NCI-H187 treated with DMSO at 0.1 percent for 48 hours (cell line): ENCODE data around the gene SMO.
"Not testable (repeated sequence)": the region's sequence is repeated elsewhere in the genome, so short reads cannot be mapped to it uniquely, and the experiment has no call there.

Source experiments
- DNase-seq: peaks from one replicate; lab custom pipeline; 2025; lab: John Stamatoyannopoulos, UW

SMO gene

DNA sequence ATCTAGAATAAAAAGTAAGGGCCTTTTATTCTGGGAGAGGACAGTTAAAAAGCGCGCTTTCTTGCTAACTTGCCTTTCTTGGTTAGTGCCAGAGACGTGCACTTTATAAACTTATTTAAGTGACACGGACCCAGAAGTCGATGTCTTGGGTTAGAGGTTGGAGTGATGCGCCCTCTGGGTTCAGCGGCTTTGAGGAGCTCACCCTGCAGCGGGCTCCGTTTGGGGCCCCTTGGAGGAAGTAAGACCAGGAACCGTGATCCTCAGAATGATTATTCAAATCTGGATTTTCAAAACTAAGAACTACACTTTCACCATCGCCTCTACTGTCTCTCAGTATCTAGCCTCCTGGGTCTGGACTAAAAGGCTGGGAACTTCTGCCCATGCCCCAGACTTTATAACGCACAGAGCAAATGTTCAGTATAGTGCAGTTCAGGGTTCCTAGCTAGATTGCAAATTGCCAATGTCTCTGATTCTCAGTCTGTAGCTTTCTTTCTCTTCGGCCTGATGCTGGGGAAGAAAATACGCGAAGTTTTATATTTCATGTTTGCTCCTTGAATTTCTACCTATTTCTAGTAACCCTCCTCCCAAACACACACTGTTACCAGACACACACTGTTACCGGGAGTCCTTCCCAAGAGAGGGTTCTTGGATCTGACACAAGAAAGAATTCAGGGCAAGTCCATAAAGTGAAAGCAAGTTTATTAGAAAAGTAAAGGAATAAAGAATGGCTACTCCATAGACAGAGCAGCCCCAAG lies 18.6 kb upstream of the SMO start:
- DNase-seq: no peak

DNA sequence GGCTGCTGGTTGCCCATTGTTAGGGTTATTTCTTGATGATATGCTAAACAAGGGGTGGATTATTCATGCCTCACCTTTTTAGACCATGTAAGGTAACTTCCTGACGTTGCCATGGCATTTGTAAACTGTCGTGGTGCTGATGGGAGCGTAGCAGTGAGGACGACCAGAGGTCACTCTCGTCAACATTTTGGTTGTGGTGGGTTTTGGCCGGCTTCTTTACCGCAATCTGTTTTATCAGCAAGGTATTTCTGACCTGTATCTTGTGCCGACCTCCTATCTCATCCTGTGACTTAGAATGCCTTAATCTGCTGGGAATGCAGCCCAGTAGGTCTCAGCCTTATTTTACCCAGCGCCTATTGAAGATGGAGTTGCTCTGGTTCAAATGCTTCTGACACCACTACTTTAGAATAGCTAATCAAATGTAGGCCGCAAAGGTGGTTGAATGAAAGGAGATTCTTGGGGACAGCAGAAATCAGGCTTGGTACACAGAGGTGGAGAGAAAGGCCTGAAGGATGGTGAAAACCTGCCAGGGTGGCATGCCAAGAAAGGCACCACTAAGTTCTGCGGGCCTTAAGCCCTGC lies 17.9 kb upstream of the SMO start:
- no peak for DNase-seq

DNA sequence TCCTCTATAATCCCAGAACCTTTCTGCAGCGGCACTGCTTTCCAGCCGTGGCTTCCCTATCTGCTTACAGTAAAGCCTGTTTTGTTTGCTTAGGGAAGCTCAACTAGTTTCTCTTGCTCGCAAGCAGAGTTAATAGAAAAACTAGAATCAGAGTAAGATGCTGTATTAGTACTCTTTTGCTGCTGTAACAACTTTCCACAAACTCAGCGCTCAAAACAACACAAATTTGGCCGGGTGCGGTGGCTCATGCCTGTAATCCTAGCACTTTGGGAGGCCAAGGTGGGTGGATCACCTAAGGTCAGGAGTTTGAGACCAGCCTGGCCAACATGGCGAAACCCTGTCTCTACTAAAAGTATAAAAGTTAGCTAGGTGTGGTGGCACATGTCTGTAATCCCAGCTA lies 14.6 kb upstream of the SMO start:
- DNase-seq: not testable (repeated sequence)

DNA sequence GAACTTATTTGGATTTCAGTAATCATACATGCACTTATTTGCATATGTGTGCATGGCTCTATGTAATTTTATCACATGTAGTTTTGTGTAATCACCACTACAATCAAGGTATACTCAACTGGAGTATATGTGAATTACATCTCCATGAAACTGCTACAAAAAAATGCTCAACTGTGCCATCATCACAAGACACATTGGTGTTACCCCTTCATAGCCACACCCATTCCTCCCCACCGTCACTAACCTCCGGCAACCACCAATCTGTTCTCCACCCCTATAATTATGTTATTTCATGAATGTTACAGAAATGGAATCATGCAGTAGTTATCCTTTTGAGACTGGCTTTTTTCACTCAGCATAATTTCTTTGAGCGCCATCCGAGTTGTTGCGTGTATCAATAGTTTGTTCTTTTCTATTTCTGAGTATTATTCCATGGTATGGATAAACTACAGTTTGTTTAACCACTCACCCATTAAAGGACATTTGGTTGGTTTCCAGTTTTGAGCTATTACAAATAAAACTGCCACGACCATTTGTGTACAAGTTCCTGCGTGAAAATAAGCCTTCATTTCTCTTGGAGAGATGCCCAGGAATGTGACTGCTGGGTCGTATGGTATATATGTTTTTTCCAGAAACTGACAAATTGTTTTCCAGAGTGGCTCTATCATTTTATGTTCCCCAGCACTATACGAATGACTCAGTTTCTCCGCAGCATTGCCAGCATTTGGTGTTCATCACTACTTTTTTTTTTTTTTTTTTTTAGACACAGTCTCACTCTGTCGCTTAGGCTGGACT lies 11.3 kb upstream of the SMO start:
- no peak for DNase-seq

DNA sequence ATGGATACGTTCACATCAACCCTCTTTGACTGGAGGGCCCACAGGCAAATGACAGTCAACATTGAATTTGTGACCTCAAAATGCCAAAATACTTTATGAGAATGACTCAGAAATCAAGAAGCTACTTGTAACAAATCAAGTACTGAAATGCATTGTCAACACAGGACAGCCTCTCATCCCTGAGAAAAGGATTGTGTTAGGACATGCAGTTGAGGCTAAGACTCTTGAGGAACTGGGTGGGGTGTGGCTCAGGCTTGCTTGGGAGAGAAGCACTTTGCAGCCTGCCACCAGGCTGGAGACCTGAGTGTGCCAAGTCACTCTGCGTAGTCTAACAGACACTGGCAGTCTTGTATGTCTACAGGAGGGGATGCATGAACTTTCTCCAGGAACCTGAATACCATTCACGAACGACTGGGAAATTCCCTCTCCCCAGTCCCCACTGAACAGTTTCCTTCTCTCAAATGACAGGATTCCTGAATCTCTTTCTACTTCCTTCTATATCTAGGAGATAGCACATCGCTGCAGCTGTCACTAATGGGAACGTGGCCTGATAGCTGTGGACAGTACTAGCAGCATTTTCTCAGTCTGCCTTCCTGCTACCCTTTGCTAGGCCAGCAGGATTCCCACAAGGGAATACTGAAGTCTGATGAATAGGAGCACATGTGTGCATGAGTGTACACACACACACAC lies 3.3 kb upstream of the SMO start:
- no peak for DNase-seq

DNA sequence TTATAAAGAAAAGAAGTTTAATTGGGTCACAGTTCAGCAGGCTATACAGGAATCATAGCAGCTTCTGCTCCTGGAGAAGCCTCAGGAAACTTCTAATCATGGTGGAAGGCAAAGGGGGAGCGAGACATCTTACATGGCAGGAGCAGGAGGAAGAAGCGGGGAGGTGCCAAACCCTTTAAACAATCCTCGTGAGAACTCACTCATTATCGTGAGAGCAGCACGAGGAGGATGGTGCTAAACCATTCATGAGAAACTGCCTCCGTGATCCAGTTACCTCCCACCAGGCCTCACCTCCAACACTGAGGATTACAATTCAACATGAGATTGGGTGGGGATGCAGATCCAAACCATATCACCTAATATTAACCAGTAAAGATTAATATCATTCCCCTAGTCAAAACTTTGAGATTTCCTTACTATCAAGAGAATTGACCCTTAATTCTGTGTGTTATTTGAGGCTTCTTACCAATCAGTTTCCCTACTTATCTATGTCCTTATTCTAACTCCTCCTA lies 1.6 kb upstream of the SMO start:
- DNase-seq: no peak

DNA sequence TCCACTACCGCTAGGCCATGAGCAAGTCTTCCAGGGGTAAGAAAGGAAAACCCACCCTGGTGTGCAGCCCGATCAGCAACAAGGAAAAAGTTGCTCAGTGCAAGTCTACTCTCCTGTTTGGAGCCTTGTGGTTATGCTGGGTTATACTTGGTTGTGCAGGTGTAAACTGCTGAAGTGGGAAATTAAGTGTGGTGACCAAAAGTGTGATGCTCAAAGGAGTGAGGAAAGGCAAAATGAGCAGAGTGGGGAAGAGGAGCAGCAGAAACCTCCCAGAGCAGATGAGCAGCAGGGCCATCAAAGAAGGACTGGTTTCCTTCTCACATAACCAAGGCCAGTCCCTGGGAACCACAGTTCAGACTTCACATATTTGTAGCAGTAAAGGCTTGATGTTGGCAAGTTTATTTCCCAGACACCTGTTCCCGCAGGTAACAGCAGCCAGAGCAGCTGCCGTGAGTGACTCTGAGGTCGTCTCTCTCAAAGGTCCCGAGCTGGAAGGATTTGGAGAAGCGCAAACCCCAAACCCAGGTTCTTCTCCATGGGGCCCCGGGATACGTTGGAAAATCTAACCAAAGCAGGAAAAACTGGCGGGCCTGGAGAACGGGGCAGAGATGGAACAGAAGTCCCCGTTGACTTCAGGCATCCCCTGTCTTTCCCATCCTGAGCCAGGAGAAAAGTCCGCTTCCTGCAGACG lies 607 bp upstream of the SMO start:
- DNase-seq: no peak

DNA sequence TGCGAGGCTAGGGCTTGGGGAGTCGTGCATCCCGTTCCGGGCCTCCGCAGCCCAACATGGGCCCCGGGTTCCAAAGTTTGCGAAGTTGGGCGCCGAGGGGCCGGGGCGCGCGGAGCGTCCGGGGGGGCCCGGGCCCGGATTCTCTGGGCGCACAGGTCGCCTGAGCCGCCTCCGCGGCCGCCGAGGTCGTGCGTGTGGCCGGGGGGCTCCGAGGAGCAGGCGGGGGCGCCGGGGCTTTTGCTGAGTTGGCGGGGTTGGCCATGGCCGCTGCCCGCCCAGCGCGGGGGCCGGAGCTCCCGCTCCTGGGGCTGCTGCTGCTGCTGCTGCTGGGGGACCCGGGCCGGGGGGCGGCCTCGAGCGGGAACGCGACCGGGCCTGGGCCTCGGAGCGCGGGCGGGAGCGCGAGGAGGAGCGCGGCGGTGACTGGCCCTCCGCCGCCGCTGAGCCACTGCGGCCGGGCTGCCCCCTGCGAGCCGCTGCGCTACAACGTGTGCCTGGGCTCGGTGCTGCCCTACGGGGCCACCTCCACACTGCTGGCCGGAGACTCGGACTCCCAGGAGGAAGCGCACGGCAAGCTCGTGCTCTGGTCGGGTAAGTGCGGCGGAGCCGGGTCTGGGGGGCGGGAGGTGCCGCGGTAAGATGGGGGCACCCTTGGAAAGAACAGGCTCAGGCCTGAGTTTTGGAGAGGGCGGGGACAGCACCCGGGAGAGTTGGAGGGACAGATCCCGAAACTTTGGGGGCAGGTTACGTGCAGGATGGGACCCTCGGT lies 643 bp downstream of the SMO start:
- no peak for DNase-seq

DNA sequence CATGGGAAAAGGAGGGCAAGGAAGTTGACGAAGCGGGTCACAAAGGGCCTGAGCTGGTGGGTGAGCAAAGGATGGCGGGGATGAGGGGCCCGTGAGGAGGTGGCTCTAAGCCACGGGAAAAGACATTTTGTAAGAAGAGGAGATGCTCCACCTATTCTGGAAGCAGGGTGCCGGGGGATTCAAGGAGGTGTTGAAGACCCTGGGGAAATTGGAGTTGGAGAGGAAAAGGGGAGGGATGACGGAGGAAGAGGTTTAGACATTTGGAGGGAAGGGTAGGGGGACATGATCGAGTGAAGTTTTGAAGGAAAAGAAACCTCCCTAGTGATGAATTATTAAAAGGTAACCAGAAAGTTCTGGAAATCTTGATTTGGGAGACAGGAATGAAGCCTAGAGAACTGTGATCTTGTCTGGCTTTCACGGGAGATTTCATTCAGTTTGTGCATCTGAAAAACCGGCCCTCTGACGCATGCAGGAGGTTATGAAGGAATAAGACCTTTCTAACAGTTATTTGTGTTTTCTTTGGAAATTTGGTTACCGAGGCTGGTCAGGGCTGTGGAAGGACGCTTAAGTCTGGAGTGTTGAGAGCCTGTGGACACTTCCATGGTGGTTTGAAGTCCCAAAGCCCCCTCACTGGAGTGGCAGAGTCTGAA lies 1.4 kb downstream of the SMO start:
- DNase-seq: no peak

DNA sequence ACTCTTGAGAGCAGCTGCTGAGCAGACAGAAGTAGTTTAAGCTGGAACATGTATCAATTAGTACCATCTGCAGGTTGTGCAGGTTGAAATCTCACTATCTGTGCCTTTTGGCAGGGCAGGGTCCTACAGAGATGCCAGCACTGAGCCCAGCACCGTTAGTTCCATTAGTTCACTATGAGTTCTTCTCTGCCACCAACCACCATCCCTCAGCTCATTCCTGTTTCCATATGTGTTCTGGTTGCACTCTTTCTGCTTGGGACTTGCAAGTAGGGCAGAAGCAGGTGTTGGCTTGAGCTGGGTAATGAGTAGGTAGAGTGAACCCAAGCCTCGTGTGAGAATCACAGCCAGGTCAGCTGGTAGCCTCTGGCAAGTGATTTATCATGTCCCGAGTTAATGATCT lies 2.8 kb downstream of the SMO start:
- DNase-seq: no peak

DNA sequence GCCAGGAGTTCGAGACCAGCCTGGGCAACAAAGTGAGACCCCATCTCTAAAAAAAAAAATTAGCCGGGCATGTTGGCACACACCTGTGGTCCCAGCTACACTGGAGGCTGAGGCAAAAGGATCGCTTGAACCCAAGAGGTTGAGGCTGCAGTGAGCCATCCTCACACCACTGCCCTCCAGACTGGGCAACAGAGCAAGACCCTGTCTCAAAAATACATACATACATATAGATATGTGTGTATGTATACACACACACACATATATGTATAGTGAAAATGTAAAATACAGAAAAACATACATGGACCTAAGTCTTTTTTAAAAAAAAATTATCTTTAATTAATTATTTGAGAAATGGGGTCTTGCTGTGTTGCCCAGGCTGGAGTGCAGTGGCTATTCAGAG lies 5.5 kb downstream of the SMO start:
- DNase-seq: no peak

DNA sequence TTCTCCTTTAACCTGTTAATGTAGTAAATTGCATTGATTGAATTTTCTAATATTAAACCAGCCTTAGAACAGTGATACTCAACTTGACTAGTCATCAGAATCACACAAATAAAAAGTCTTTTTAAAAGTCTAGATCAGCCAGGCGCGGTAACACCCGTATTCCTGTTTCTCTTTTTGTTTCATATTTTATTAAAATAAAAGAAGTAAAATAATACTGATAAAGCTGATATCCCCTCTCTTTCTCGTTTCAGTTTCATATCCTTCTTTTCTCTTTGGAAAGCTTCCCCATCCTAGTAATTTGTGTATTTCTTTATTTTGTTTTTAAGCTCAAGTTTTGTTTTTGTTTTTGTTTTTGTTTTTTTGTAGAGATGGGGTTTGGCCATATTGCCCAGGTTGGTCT lies 9.3 kb downstream of the SMO start:
- no peak for DNase-seq

DNA sequence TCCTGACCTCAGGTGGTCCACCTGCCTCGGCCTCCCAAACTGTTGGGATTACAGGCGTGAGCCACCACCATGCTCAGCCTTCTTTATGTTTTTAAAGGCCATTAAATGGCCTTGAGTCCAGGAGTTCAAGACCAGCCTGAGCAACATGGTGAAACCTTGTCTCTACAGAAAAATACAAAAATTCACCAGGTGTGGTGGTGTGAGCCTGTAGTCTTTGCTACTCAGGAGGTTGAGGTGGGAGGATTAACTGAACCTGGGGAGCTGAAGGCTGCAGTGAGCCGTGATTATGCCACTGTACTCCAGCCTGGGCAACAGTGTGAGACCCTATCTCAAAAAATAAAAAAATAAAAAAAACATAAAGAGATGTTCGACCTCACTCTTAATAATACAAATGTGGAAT lies 11.0 kb downstream of the SMO start:
- DNase-seq: no peak

DNA sequence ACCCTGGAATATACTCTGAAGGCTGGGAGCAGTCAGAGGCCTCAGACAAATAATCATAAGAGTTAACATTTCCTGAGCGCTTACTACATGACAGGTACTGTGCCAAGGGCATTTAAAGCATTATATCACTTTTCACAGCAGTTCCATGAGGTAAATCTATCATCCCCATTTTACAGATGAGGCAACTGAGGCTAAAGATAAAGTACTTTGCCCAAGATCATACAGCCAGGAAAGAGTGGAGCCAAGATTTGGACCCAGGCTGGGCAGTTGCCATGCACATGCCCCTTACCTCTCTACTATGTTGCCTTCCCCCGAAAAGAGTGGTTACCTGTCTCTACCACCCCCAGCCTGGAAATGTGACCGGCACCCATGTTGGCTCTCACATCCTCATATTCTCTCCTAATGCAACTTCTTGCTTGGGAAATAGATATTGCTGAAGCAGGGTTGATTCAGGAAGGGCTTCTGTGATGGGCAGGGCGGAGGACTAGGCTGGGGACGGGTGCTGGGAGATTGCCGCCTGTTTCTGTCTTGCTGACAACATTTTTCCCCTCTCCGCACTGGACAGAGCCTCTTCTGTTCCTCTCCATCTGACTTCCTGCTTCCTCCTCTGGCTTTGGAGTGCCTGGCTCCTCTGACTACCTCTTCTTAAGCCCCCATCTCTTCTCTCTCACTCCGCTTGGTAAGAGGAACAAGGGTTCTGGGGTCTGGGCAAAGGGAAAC lies 13.8 kb downstream of the SMO start:
- DNase-seq: no peak

DNA sequence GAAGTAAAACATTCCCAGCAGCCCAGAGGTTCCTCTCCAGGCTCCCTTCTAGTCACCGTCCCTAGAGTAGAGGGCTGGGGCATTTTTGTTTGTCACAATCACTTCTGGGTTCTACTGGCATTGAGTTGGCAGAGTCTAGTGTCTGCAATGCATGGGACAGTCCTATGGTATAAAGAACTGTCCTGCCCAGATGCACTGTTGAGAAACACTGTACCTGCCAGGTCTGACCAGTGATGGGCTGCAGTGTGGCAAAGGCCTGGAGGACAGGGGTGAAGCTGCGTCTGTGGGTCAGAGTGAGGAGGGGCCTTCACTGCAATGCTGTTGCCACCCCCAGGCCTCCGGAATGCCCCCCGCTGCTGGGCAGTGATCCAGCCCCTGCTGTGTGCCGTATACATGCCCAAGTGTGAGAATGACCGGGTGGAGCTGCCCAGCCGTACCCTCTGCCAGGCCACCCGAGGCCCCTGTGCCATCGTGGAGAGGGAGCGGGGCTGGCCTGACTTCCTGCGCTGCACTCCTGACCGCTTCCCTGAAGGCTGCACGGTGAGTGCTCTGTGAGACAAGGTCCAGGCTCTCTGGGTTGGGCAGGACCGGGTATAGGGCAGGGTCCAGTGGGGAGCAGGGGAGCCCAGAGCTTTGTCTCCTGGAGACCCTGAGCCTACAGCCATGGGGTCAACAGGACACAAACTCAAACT lies 14.8 kb downstream of the SMO start:
- no peak for DNase-seq

DNA sequence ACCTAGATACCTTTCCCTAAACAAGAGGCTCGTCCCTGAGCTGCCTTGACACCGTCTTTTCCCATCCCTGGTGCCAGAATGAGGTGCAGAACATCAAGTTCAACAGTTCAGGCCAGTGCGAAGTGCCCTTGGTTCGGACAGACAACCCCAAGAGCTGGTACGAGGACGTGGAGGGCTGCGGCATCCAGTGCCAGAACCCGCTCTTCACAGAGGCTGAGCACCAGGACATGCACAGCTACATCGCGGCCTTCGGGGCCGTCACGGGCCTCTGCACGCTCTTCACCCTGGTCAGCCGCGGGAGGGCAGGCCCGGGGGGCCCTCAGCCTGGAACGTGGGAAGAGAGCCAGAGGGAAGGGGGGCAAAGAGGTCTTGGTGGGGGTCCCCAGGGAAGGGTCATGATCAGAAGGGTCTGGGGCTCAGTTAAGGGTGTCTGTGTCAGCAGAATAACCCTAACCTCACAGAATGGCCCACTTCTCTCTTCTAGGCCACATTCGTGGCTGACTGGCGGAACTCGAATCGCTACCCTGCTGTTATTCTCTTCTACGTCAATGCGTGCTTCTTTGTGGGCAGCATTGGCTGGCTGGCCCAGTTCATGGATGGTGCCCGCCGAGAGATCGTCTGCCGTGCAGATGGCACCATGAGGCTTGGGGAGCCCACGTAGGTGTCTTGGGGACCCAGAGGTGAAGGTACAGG lies 16.8 kb downstream of the SMO start:
- no peak for DNase-seq

DNA sequence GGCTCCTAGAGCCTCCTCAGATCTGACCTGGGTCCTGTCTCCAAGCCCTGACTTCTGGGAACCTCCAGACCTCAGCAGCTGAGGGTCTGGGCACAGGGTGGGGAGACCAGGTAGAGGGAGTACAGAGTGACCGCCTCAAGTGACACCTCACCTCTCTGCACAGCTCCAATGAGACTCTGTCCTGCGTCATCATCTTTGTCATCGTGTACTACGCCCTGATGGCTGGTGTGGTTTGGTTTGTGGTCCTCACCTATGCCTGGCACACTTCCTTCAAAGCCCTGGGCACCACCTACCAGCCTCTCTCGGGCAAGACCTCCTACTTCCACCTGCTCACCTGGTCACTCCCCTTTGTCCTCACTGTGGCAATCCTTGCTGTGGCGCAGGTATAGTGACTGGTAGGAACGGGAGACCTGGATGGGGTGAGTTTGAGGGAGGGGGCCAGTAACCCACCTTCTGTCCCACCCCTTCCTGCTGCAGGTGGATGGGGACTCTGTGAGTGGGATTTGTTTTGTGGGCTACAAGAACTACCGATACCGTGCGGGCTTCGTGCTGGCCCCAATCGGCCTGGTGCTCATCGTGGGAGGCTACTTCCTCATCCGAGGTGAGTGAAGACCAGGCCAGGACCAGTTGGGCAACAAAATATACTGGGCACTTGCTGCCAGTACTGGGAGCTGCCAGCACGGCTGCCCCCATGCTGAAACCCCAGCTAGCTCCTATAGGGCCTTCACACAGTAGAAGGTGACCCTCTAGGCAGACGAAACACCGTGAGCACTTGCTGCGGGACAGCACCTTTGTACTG lies 17.8 kb downstream of the SMO start:
- DNase-seq: no peak

DNA sequence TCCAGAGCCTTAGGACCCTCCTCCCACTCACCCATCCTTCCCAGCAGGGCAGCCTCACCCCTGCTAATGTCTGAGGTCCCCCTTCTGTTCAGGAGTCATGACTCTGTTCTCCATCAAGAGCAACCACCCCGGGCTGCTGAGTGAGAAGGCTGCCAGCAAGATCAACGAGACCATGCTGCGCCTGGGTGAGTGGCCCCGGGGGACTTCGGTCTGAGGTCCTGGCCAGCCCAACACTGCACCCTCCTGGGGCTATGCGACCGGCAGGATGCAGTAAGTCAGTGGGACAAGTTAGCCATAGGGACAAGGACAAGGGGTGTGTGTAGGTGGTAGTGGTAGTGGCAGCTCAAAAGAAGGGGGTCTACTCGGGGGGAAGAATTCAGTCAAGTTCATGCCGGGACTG lies 20.2 kb downstream of the SMO start:
- no peak for DNase-seq
